GM21515 (cell line): ENCODE results near the gene GRHL1.

Experiments
- ATAC-seq: cut with Tn5 transposase; IDR thresholded peaks from one replicate; pipeline ENCODE4 v1.9.1; 2021; ENCODE audit not compliant: unreplicated experiment

GRHL1 gene

GRCh38 chr2:9992427-9993187, 41.1 kb downstream of the GRHL1 start:
- no peak for ATAC-seq

- no peak for ATAC-seq
These were observed 42.1 kb downstream of the GRHL1 start for GRCh38 chr2:9993488-9994165.

GRCh38 chr2:9994462-9994861, 43.0 kb downstream of the GRHL1 start:
- ATAC-seq: no peak

- no peak for ATAC-seq
These were observed 43.6 kb downstream of the GRHL1 start for GRCh38 chr2:9995059-9995458.

GRCh38 chr2:9996321-9996720, 44.8 kb downstream of the GRHL1 start:
- no peak for ATAC-seq

GRCh38 chr2:9997936-9998335, 46.4 kb downstream of the GRHL1 start:
- no peak for ATAC-seq

GRCh38 chr2:9998916-9999654, 47.6 kb downstream of the GRHL1 start:
- no peak for ATAC-seq

- no peak for ATAC-seq
These were observed 48.2 kb downstream of the GRHL1 start for GRCh38 chr2:9999693-10000092.

- no peak for ATAC-seq
These were observed 49.0 kb downstream of the GRHL1 start for GRCh38 chr2:10000541-10000940.

GRCh38 chr2:10001586-10001985, 50.1 kb downstream of the GRHL1 start:
- ATAC-seq: no peak

GRCh38 chr2:10002109-10002508, 50.6 kb downstream of the GRHL1 start:
- ATAC-seq: no peak

GRCh38 chr2:10002681-10003080, 51.2 kb downstream of the GRHL1 start:
- ATAC-seq: no peak

- no peak for ATAC-seq
These were observed 52.0 kb downstream of the GRHL1 start for GRCh38 chr2:10003206-10004125.

GRCh38 chr2:10004401-10004800, 52.9 kb downstream of the GRHL1 start:
- ATAC-seq: no peak

- ATAC-seq: no peak
These were observed 53.3 kb downstream of the GRHL1 start for GRCh38 chr2:10004836-10005235.

- no peak for ATAC-seq
These were observed 54.2 kb downstream of the GRHL1 start for GRCh38 chr2:10005461-10006235.

GRCh38 chr2:10006236-10007161, 55.0 kb downstream of the GRHL1 start:
- no peak for ATAC-seq

GRCh38 chr2:10007435-10007834, 55.9 kb downstream of the GRHL1 start:
- ATAC-seq: no peak
